Liver (tissue), 9 donors: ENCODE results near the gene AMBN. TPM values are rescaled to one million over a fixed set of nuclear protein-coding genes. Genes with fewer than 3 reads are reported as not detected.

Experiments
- DNase-seq: peaks from one replicate; pipeline ENCODE4 v3.0.0-alpha.2; 2017; ENCODE audit warnings: low spot score
- H3K27ac ChIP-seq, 2 donors: one replicate each; pipeline ENCODE4 v1.7.0; 2013; ENCODE audit warnings: inconsistent platforms in 2 of 2, low read length in 2 of 2, control low read depth in 1 of 2, low read depth in 1 of 2, mild to moderate bottlenecking in 1 of 2
- H3K27me3 ChIP-seq, 4 donors: one replicate each; pipeline versions ENCODE4 v1.6.1 to v1.7.0; 2013; ENCODE audit warnings: low read length in 3 of 4, inconsistent platforms in 1 of 4, mild to moderate bottlenecking in 1 of 4, moderate library complexity in 1 of 4; ENCODE audit not compliant: control insufficient read depth in 4 of 4, insufficient read depth in 4 of 4
- H3K36me3 ChIP-seq, 4 donors: one replicate each; pipeline versions ENCODE4 v1.6.1 to v1.7.0; 2013; ENCODE audit warnings: low read length in 3 of 4, mild to moderate bottlenecking in 3 of 4, low read depth in 1 of 4, moderate library complexity in 1 of 4; ENCODE audit not compliant: control insufficient read depth in 4 of 4, insufficient read depth in 3 of 4
- H3K4me1 ChIP-seq, 4 donors: one replicate each; pipeline versions ENCODE4 v1.6.1 to v1.7.0; 2013; ENCODE audit warnings: low read length in 3 of 4, mild to moderate bottlenecking in 3 of 4, moderate library complexity in 1 of 4; ENCODE audit not compliant: control insufficient read depth in 4 of 4, insufficient read depth in 4 of 4
- H3K4me3 ChIP-seq, 3 donors: one replicate each; pipeline versions ENCODE4 v1.6.1 to v1.7.0; 2013; ENCODE audit warnings: low read length in 3 of 3, control low read depth in 1 of 3, low read depth in 1 of 3, mild to moderate bottlenecking in 1 of 3
- H3K9ac ChIP-seq, 2 donors: one replicate each; pipeline ENCODE4 v1.7.0; 2013; ENCODE audit warnings: low read length in 2 of 2, mild to moderate bottlenecking in 2 of 2, moderate library complexity in 2 of 2, control low read depth in 1 of 2, low read depth in 1 of 2
- H3K9me3 ChIP-seq, 4 donors: one replicate each; pipeline versions ENCODE4 v1.6.1 to v1.7.0; 2013; ENCODE audit warnings: low read length in 3 of 4; ENCODE audit not compliant: control insufficient read depth in 4 of 4
- EGR1 ChIP-seq, 2 donors: IDR thresholded peaks; 2 replicates each; pipeline ENCODE4 v1.6.1; 2016 to 2018; ENCODE audit warnings: antibody characterized with exemption in 2 of 2, low read depth in 2 of 2
- FOXA1 ChIP-seq: IDR thresholded peaks from 2 replicates; pipeline ENCODE4 v1.6.1; 2016; ENCODE audit warnings: antibody characterized with exemption
- FOXA2 ChIP-seq: IDR thresholded peaks from 2 replicates; pipeline ENCODE4 v1.6.1; 2016; ENCODE audit warnings: antibody characterized with exemption
- GABPA ChIP-seq, 2 donors: IDR thresholded peaks in 1 of 2; conservative IDR thresholded peaks in 1 of 2; 2 replicates each; pipeline ENCODE4 v1.6.1; 2016; ENCODE audit warnings: antibody characterized with exemption in 2 of 2, mild to moderate bottlenecking in 1 of 2, moderate library complexity in 1 of 2
- HNF4A ChIP-seq, 2 donors: conservative IDR thresholded peaks; 2 replicates each; pipeline ENCODE4 v1.6.1; 2016; ENCODE audit warnings: antibody characterized with exemption in 2 of 2, mild to moderate bottlenecking in 2 of 2
- RAD21 ChIP-seq, 2 donors: IDR thresholded peaks; 2 replicates each; pipeline ENCODE4 v1.6.1; 2016; ENCODE audit warnings: antibody characterized with exemption in 2 of 2, mild to moderate bottlenecking in 2 of 2
- TAF1 ChIP-seq: conservative IDR thresholded peaks from 2 replicates; pipeline ENCODE4 v1.6.1; 2016; ENCODE audit warnings: antibody characterized with exemption, mild to moderate bottlenecking
- YY1 ChIP-seq: IDR thresholded peaks from 2 replicates; pipeline ENCODE4 v1.6.1; 2016; ENCODE audit warnings: antibody characterized with exemption, mild to moderate bottlenecking
- WGBS: extraction: QIAGEN DNeasy Blood & Tissue Kit; methylation state at CpG from one replicate; pipeline ENCODE4 v1.1.7; 2013; 5-methylcytosine and 5-hydroxymethylcytosine counted together
- polyA plus RNA-seq, 2 donors: library from polyadenylated mRNA; stranded (reverse) in 1 of 2; unstranded in 1 of 2; fragments of 200-250 nt in 1 of 2; fragments of >200 nt in 1 of 2; fragmentation: Nextera tagmentation in 1 of 2; extraction: Ambion mirVana in 1 of 2; gene quantifications; one replicate each; pipeline versions ENCODE4 v1.2.1 to v1.2.3, GENCODE V29; 2013 to 2015
- total RNA-seq, 2 donors: library from RNA; depleted of rRNA; stranded (reverse); fragments of >200 nt; gene quantifications; one replicate each; pipeline ENCODE4 v1.2.3, GENCODE V29; 2014
- TF ChIP-seq, protein P1 (sequence below): IDR thresholded peaks from 2 replicates; pipeline ENCODE4 v1.6.1; 2016; ENCODE audit warnings: antibody characterized with exemption
- TF ChIP-seq, protein P2 (sequence below): fragments of 150-350 bp; IDR thresholded peaks from 2 replicates; pipeline ENCODE4 v1.5.1; 2017; ENCODE audit warnings: improper control_type of control experiment, low read depth, low read length; ENCODE audit not compliant: missing input control
- donor health status: healthy.
- donor health status: healthy.
- donor health status: healthy.
- donor health status: healthy.
- donor health status: healthy.

AMBN gene, protein sequence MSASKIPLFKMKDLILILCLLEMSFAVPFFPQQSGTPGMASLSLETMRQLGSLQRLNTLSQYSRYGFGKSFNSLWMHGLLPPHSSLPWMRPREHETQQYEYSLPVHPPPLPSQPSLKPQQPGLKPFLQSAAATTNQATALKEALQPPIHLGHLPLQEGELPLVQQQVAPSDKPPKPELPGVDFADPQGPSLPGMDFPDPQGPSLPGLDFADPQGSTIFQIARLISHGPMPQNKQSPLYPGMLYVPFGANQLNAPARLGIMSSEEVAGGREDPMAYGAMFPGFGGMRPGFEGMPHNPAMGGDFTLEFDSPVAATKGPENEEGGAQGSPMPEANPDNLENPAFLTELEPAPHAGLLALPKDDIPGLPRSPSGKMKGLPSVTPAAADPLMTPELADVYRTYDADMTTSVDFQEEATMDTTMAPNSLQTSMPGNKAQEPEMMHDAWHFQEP
- not detected for total RNA-seq
- polyA plus RNA-seq = not detected

GRCh38 chr4:70591955-70592582, at the start of gene AMBN:
TSS of gene AMBN (plus strand) at chr4:70592256. CDS start at chr4:70592359, 103 bp downstream.
- no peak for DNase-seq
- TF ChIP-seq YY1 = no peak
- no peak for TF ChIP-seq TAF1
- TF ChIP-seq FOXA1 = no peak
- TF ChIP-seq, protein P1, sequence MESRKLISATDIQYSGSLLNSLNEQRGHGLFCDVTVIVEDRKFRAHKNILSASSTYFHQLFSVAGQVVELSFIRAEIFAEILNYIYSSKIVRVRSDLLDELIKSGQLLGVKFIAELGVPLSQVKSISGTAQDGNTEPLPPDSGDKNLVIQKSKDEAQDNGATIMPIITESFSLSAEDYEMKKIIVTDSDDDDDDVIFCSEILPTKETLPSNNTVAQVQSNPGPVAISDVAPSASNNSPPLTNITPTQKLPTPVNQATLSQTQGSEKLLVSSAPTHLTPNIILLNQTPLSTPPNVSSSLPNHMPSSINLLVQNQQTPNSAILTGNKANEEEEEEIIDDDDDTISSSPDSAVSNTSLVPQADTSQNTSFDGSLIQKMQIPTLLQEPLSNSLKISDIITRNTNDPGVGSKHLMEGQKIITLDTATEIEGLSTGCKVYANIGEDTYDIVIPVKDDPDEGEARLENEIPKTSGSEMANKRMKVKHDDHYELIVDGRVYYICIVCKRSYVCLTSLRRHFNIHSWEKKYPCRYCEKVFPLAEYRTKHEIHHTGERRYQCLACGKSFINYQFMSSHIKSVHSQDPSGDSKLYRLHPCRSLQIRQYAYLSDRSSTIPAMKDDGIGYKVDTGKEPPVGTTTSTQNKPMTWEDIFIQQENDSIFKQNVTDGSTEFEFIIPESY = no peak
- no peak for TF ChIP-seq EGR1 (IDR thresholded peaks at IDR 0.05; ENCODE audit: low read depth in 2 of 2)
- TF ChIP-seq GABPA (IDR thresholded peaks at IDR 0.05 in 1 of 2, conservative IDR thresholded peaks at IDR 0.05 in 1 of 2) = no peak
- TF ChIP-seq, protein P2, sequence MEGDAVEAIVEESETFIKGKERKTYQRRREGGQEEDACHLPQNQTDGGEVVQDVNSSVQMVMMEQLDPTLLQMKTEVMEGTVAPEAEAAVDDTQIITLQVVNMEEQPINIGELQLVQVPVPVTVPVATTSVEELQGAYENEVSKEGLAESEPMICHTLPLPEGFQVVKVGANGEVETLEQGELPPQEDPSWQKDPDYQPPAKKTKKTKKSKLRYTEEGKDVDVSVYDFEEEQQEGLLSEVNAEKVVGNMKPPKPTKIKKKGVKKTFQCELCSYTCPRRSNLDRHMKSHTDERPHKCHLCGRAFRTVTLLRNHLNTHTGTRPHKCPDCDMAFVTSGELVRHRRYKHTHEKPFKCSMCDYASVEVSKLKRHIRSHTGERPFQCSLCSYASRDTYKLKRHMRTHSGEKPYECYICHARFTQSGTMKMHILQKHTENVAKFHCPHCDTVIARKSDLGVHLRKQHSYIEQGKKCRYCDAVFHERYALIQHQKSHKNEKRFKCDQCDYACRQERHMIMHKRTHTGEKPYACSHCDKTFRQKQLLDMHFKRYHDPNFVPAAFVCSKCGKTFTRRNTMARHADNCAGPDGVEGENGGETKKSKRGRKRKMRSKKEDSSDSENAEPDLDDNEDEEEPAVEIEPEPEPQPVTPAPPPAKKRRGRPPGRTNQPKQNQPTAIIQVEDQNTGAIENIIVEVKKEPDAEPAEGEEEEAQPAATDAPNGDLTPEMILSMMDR = no peak
- no peak for TF ChIP-seq HNF4A (conservative IDR thresholded peaks at IDR 0.05)
- TF ChIP-seq FOXA2 = no peak
- Histone ChIP-seq H3K4me1 (no peaks in the 10 kb centered on the region), H3K27ac (no peak within 1 kb of the TSS), H3K9me3 (no peaks in the 10 kb centered on the region), H3K36me3 (no peaks in the 10 kb centered on the region), H3K9ac (no peak within 1 kb of the TSS), H3K4me3 (no peak within 1 kb of the TSS), H3K27me3 (no peaks in the 10 kb centered on the region)
- WGBS = 87% methylated on average over 5 of the region's 5 CpGs

GRCh38 chr4:70544279-70544868, 47.7 kb upstream of the AMBN start:
- TF ChIP-seq RAD21 (IDR thresholded peaks at IDR 0.05) = peak; percentile 36 to 37
- no peak for TF ChIP-seq FOXA1
- TF ChIP-seq, protein P2 = peak; percentile 26
- H3K27me3 ChIP-seq = peaks cover 0 to 3% (median 0%) of the 10 kb centered on the region in 4 donors
- H3K9ac ChIP-seq = no peak overlapping the region
- H3K9me3 ChIP-seq = no peaks in the 10 kb centered on the region
- H3K4me3 ChIP-seq = no peak overlapping the region
- no peaks in the 10 kb centered on the region for H3K4me1 ChIP-seq
- no peaks in the 10 kb centered on the region for H3K36me3 ChIP-seq
- no peak overlapping the region for H3K27ac ChIP-seq
- DNase-seq = no peak
